Measurements from ENCODE around the gene TSEN2. TPM values are rescaled to one million over a fixed set of nuclear protein-coding genes. Genes with fewer than 3 reads are reported as not detected.

The TSEN2 gene
- total and polyA plus RNA-seq, 10 of the 15 experiments (the other 5 are each of a cell fraction or from before 2014, with no cell fraction given), result 17.7 to 32.3 (median 24.3) TPM

DNA sequence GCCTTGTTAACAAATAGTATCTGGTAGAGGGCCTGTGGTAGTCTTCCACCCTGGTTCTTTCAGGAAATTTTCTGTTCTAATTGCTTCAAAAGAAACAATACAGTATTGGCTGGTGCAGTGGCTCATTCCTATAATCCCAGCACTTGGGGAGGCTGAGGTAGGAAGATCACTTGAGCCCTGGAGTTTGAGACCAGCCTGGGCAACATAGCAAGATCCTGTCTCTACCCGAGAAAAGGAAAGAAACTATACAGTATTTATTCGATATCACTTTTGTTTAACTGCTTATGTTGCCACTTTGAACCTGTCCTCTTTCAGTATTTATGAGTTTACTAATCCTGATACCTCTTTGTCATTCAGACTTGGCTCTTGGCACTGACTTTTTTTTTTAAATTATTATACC is 77.1 kb downstream of the TSEN2 start:
- ChIA-PET RAD21 (ENCODE audit: unreplicated experiment) (interaction anchor here (1.0 to 3.0 kb wide), 4 partner anchors 77 to 102 kb away, joined by 3 to 18 read pairs (median 3); partner anchors contain the start of genes RAF1 and TSEN2), POLR2A (interaction anchor here (0.7 to 5.0 kb wide), 4 partner anchors 20 to 102 kb away, joined by 3 to 38 read pairs (median 6); partner anchors contain the start of gene RAF1), CTCF (interaction anchor here (1.1 kb wide), 1 partner anchor 98 kb away, joined by 3 read pairs; no protein-coding TSS in a partner anchor), SMC1A (ENCODE audit: uncharacterized antibody, unreplicated experiment) (interaction anchor here (2.3 kb wide), 1 partner anchor 84 kb away, joined by 8 read pairs; no protein-coding TSS in a partner anchor)
- DNase-seq (ENCODE audit: low read depth, low spot score) (no peak), ATAC-seq (no peak), FAIRE-seq (no peak)
- Histone ChIP-seq H3K4me1 (ENCODE audit: control insufficient read depth, insufficient read depth, low read length) (peaks cover 31% of the 10 kb centered on the region), H3K9ac (ENCODE audit: control insufficient read depth, insufficient read depth, low read length) (no peak overlapping the region), H3K27me3 (replicated peaks in 1 of 2; ENCODE audit: control insufficient read depth in 2 of 2, insufficient read depth in 2 of 2, low read length in 1 of 2) (no peaks in the 10 kb centered on the region), H3K36me3 (ENCODE audit: control insufficient read depth in 2 of 2, insufficient read depth in 2 of 2, low read length in 1 of 2) (no peaks in the 10 kb centered on the region), H4K20me1 (ENCODE audit: control insufficient read depth, insufficient read depth) (peaks cover 4% of the 10 kb centered on the region; the same call in 1 of the 2 replicates), H3K4me3 (peak overlapping the region; percentile 46; the same call in 1 of the 2 replicates), H3K27ac (ENCODE audit: control insufficient read depth, insufficient read depth) (peak overlapping the region; percentile 81), H3K79me2 (ENCODE audit: control insufficient read depth, insufficient read depth, low read length) (peaks cover 90% of the 10 kb centered on the region), H3K4me2 (ENCODE audit: control insufficient read depth, insufficient read depth) (peak overlapping the region; percentile 93), H2AFZ (ENCODE audit: control insufficient read depth, low read depth, low read length) (no peak overlapping the region), H3K9me3 (replicated peaks; ENCODE audit: control insufficient read depth, insufficient read depth, low read length) (peaks cover 11% of the 10 kb centered on the region; the same call in 2 of the 3 replicates)
- 0% methylated on average over 2 of the region's 2 CpGs for WGBS (ENCODE audit: insufficient coverage, insufficient replicate concordance, low lambda C conversion rate, missing lambda C conversion rate)
- BruUV-seq (replicated peaks), result no TSS peak
- intact Hi-C loops (cut with micrococcal nuclease; ENCODE audit: unreplicated experiment) (loop anchor here (5.0 kb wide), 1 partner anchor 369 kb away; no protein-coding TSS in a partner anchor), in situ Hi-C loops (cut with MboI) (no loop called here)
- TF ChIP-seq SMC3 (IDR thresholded peaks at IDR 0.05; ENCODE audit: borderline replicate concordance, low read length), result no peak
- TF ChIP-seq TCF12 (IDR thresholded peaks at IDR 0.05; ENCODE audit: low read depth, low read length), result no peak
- TF ChIP-seq MEF2B (IDR thresholded peaks at IDR 0.05; ENCODE audit: partially characterized antibody, poor library complexity, severe bottlenecking), result no peak
- TF ChIP-seq KLF5 (IDR thresholded peaks at IDR 0.05; ENCODE audit: partially characterized antibody), result no peak
- TF ChIP-seq RCOR1 (conservative IDR thresholded peaks at IDR 0.05; ENCODE audit: low read depth, low read length), result no peak
- no peak for TF ChIP-seq MTA2 (IDR thresholded peaks at IDR 0.05; ENCODE audit: low read depth)
- no peak for TF ChIP-seq RELA (IDR thresholded peaks at IDR 0.05; ENCODE audit: borderline replicate concordance, partially characterized antibody)
- TF ChIP-seq CEBPB (IDR thresholded peaks at IDR 0.05; ENCODE audit: borderline replicate concordance in 1 of 2, low read depth in 2 of 2, low read length in 2 of 2), result no peak
- TF ChIP-seq ZNF384 (IDR thresholded peaks at IDR 0.05; ENCODE audit: borderline replicate concordance, low read depth, low read length), result no peak
- TF ChIP-seq STAT3 (IDR thresholded peaks at IDR 0.05; ENCODE audit: low read depth, low read length), result no peak
- TF ChIP-seq, protein P1, sequence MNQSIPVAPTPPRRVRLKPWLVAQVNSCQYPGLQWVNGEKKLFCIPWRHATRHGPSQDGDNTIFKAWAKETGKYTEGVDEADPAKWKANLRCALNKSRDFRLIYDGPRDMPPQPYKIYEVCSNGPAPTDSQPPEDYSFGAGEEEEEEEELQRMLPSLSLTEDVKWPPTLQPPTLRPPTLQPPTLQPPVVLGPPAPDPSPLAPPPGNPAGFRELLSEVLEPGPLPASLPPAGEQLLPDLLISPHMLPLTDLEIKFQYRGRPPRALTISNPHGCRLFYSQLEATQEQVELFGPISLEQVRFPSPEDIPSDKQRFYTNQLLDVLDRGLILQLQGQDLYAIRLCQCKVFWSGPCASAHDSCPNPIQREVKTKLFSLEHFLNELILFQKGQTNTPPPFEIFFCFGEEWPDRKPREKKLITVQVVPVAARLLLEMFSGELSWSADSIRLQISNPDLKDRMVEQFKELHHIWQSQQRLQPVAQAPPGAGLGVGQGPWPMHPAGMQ (IDR thresholded peaks at IDR 0.05; ENCODE audit: borderline replicate concordance), result no peak
- TF ChIP-seq CUX1 (IDR thresholded peaks at IDR 0.05; ENCODE audit: insufficient replicate concordance, low read depth, low read length), result no peak
- no peak for TF ChIP-seq ZBED1 (IDR thresholded peaks at IDR 0.05; ENCODE audit: borderline replicate concordance)
- no peak for TF ChIP-seq E2F4 (IDR thresholded peaks at IDR 0.05; ENCODE audit: low read depth, low read length)
- TF ChIP-seq, protein P2, sequence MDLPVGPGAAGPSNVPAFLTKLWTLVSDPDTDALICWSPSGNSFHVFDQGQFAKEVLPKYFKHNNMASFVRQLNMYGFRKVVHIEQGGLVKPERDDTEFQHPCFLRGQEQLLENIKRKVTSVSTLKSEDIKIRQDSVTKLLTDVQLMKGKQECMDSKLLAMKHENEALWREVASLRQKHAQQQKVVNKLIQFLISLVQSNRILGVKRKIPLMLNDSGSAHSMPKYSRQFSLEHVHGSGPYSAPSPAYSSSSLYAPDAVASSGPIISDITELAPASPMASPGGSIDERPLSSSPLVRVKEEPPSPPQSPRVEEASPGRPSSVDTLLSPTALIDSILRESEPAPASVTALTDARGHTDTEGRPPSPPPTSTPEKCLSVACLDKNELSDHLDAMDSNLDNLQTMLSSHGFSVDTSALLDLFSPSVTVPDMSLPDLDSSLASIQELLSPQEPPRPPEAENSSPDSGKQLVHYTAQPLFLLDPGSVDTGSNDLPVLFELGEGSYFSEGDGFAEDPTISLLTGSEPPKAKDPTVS (IDR thresholded peaks at IDR 0.05; ENCODE audit: low read depth, low read length), result no peak
